CD14-positive monocyte (primary cell): ENCODE results near the gene UTS2B. TPM values are rescaled to one million over a fixed set of nuclear protein-coding genes. Genes with fewer than 3 reads are reported as not detected.

ENCODE experiments used
- DNase-seq, 3 donors: peaks; one replicate each; pipeline ENCODE4 v3.0.0-alpha.2; 2011 to 2022
- H2AFZ ChIP-seq: 2 replicates; pipeline ENCODE4 v1.6.0; 2012; ENCODE audit warnings: mild to moderate bottlenecking, low read depth, low read length, inconsistent platforms; ENCODE audit not compliant: insufficient read depth, poor library complexity, severe bottlenecking
- H3K27ac ChIP-seq, 2 donors: 1 replicate in 1 of 2; 2 replicates in 1 of 2; pipeline ENCODE4 v1.5.1; 2012 to 2013; ENCODE audit warnings: low read length in 2 of 2, control low read depth in 1 of 2, inconsistent platforms in 1 of 2, low read depth in 1 of 2, mild to moderate bottlenecking in 1 of 2
- H3K27me3 ChIP-seq, 2 donors: one replicate each; pipeline versions ENCODE4 v1.6.0 to v1.6.1; 2011 to 2013; ENCODE audit warnings: low read length in 2 of 2; ENCODE audit not compliant: control insufficient read depth in 2 of 2, insufficient read depth in 2 of 2
- H3K36me3 ChIP-seq, 2 donors: replicated peaks in 1 of 2; 1 replicate in 1 of 2; 2 replicates in 1 of 2; pipeline versions ENCODE4 v1.5.1 to v1.6.1; 2012 to 2013; ENCODE audit warnings: low read length in 2 of 2, control low read depth in 1 of 2, inconsistent platforms in 1 of 2, mild to moderate bottlenecking in 1 of 2; ENCODE audit not compliant: insufficient read depth in 2 of 2, control insufficient read depth in 1 of 2
- H3K4me1 ChIP-seq, 2 donors: 1 replicate in 1 of 2; 2 replicates in 1 of 2; pipeline versions ENCODE4 v1.5.1 to v1.6.1; 2012 to 2013; ENCODE audit warnings: low read length in 2 of 2, control low read depth in 1 of 2, inconsistent platforms in 1 of 2, mild to moderate bottlenecking in 1 of 2, moderate library complexity in 1 of 2; ENCODE audit not compliant: insufficient read depth in 2 of 2, control insufficient read depth in 1 of 2
- H3K4me2 ChIP-seq: replicated peaks from 2 replicates; pipeline ENCODE3; 2012; ENCODE audit warnings: low read length, moderate library complexity, mild to moderate bottlenecking; ENCODE audit not compliant: poor library complexity, severe bottlenecking; ENCODE audit errors: extremely low read depth
- H3K4me3 ChIP-seq, 3 experiments: fragments of 200-600 bp in 1 of 3; sonication (generic) in 1 of 3; replicated peaks in 1 of 3; 1 replicate in 2 of 3; 2 replicates in 1 of 3; pipeline ENCODE4 v1.5.1; 2011 to 2013; ENCODE audit warnings: low read length in 3 of 3, mild to moderate bottlenecking in 3 of 3, control low read depth in 2 of 3, low read depth in 2 of 3, inconsistent platforms in 1 of 3, moderate library complexity in 1 of 3
- H3K79me2 ChIP-seq: 2 replicates; pipeline ENCODE4 v1.6.0; 2012; ENCODE audit warnings: mild to moderate bottlenecking, control low read depth, inconsistent platforms, low read length, moderate library complexity; ENCODE audit not compliant: insufficient read depth
- H3K9ac ChIP-seq: 2 replicates; pipeline ENCODE4 v1.6.0; 2017; ENCODE audit warnings: low read length, mild to moderate bottlenecking; ENCODE audit not compliant: insufficient read depth, poor library complexity, severe bottlenecking
- H3K9me3 ChIP-seq, 2 donors: replicated peaks in 1 of 2; 1 replicate in 1 of 2; 2 replicates in 1 of 2; pipeline versions ENCODE4 v1.5.1 to v1.6.1; 2012 to 2013; ENCODE audit warnings: low read length in 2 of 2, control low read depth in 1 of 2; ENCODE audit not compliant: control insufficient read depth in 1 of 2, insufficient read depth in 1 of 2
- H4K20me1 ChIP-seq: 2 replicates; pipeline ENCODE4 v1.6.0; 2012; ENCODE audit warnings: mild to moderate bottlenecking, low read length, control low read depth, moderate library complexity; ENCODE audit not compliant: insufficient read depth
- H3K27ac Mint-ChIP-seq, 7 donors: one replicate each; pipeline ENCODE4 v1.8.0; 2020; ENCODE audit warnings: mild to moderate bottlenecking in 7 of 7, mixed read lengths in 7 of 7, moderate library complexity in 6 of 7, inconsistent platforms in 2 of 7
- H3K27me3 Mint-ChIP-seq, 3 donors: one replicate each; pipeline ENCODE4 v1.8.0; 2021 to 2022; ENCODE audit warnings: low read depth in 3 of 3, mild to moderate bottlenecking in 3 of 3, mixed read lengths in 3 of 3, moderate library complexity in 3 of 3, inconsistent platforms in 1 of 3
- H3K36me3 Mint-ChIP-seq, 2 donors: one replicate each; pipeline ENCODE4 v1.8.0; 2020; ENCODE audit warnings: mixed read lengths in 2 of 2, inconsistent platforms in 1 of 2, mild to moderate bottlenecking in 1 of 2
- H3K4me1 Mint-ChIP-seq: one replicate; pipeline ENCODE4 v1.8.0; 2020; ENCODE audit warnings: mild to moderate bottlenecking, mixed read lengths
- H3K4me3 Mint-ChIP-seq, 2 donors: one replicate each; pipeline ENCODE4 v1.8.0; 2020; ENCODE audit warnings: mild to moderate bottlenecking in 2 of 2, mixed read lengths in 2 of 2, moderate library complexity in 1 of 2
- H3K9me3 Mint-ChIP-seq, 7 donors: one replicate each; pipeline ENCODE4 v1.8.0; 2020 to 2022; ENCODE audit warnings: mixed read lengths in 7 of 7, mild to moderate bottlenecking in 6 of 7, moderate library complexity in 6 of 7, inconsistent platforms in 2 of 7
- CTCF ChIP-seq: fragments of 200-600 bp; IDR thresholded peaks from one replicate; pipeline ENCODE4 v1.8.0; 2022; ENCODE audit warnings: antibody characterized with exemption, mild to moderate bottlenecking
- WGBS: methylation state at CpG from one replicate; pipeline ENCODE4 v1.1.5; 2013; ENCODE audit warnings: missing lambda C conversion rate; ENCODE audit not compliant: insufficient coverage; 5-methylcytosine and 5-hydroxymethylcytosine counted together
- intact Hi-C, 2 donors: fragments of 100-400 bp; cut with micrococcal nuclease; formaldehyde crosslinking; loops; one replicate each; pipeline versions ENCODE4 v1.15.0 to v1.15.1; 2023
- polyA plus RNA-seq, 3 donors: library from polyadenylated mRNA; depleted of rRNA in 1 of 3; unstranded in 2 of 3; stranded (reverse) in 1 of 3; fragments of 300-500 nt in 2 of 3; fragments of >200 nt in 1 of 3; fragmentation: Illumina TruSeq in 2 of 3; gene quantifications; 1 replicate in 2 of 3; 2 replicates in 1 of 3; pipeline ENCODE4 v1.2.3, GENCODE V29; 2012 to 2021

Gene UTS2B
- polyA plus RNA-seq, 3 donors: not detected

GRCh38 chr3:191237047-191237882, 93.1 kb downstream of the UTS2B start:
- Mint-ChIP-seq H3K36me3 (no peaks in the 10 kb centered on the region), H3K9me3 (peaks cover 0 to 2% (median 0%) of the 10 kb centered on the region in 7 donors), H3K27ac (no peak overlapping the region), H3K4me3 (no peak overlapping the region), H3K4me1 (peaks cover 10% of the 10 kb centered on the region), H3K27me3 (peaks cover 0 to 7% (median 5%) of the 10 kb centered on the region in 3 donors)
- H3K4me1 ChIP-seq: peaks cover 10 to 11% of the 10 kb centered on the region in 2 donors
- no peak for TF ChIP-seq CTCF
- H4K20me1 ChIP-seq: no peaks in the 10 kb centered on the region
- no peak overlapping the region for H3K27ac ChIP-seq
- H3K36me3 ChIP-seq: no peaks in the 10 kb centered on the region
- no peaks in the 10 kb centered on the region for H3K27me3 ChIP-seq
- H3K9ac ChIP-seq: no peak overlapping the region
- intact Hi-C loops: no loop called here
- no CpG with 5 or more reads among the region's 5 CpGs for WGBS
- no peaks in the 10 kb centered on the region for H3K79me2 ChIP-seq
- H3K4me3 ChIP-seq: no peak overlapping the region
- H2AFZ ChIP-seq: no peak overlapping the region
- no peak overlapping the region for H3K4me2 ChIP-seq
- no peaks in the 10 kb centered on the region for H3K9me3 ChIP-seq
- DNase-seq: no peak

GRCh38 chr3:191236646-191237045, 93.7 kb downstream of the UTS2B start:
- H3K4me1 ChIP-seq: peaks cover 10 to 11% of the 10 kb centered on the region in 2 donors
- no peaks in the 10 kb centered on the region for H3K9me3 ChIP-seq
- H3K36me3 ChIP-seq: no peaks in the 10 kb centered on the region
- no peak overlapping the region for H3K4me3 ChIP-seq
- no peak for TF ChIP-seq CTCF
- 71% methylated on average over 1 of the region's 3 CpGs for WGBS
- H3K27ac ChIP-seq: no peak overlapping the region
- no peaks in the 10 kb centered on the region for H3K79me2 ChIP-seq
- H3K4me3 Mint-ChIP-seq: no peak overlapping the region
- no peaks in the 10 kb centered on the region for H3K27me3 ChIP-seq
- no peak overlapping the region for H2AFZ ChIP-seq
- H3K4me2 ChIP-seq: no peak overlapping the region
- no peaks in the 10 kb centered on the region for H3K36me3 Mint-ChIP-seq
- H4K20me1 ChIP-seq: no peaks in the 10 kb centered on the region
- peaks cover 3 to 9% (median 7%) of the 10 kb centered on the region in 3 donors for H3K27me3 Mint-ChIP-seq
- H3K4me1 Mint-ChIP-seq: peaks cover 10% of the 10 kb centered on the region
- no peak overlapping the region for H3K9ac ChIP-seq
- no peak overlapping the region for H3K27ac Mint-ChIP-seq
- H3K9me3 Mint-ChIP-seq: peaks cover 0 to 2% (median 0%) of the 10 kb centered on the region in 7 donors
- DNase-seq: no peak
- intact Hi-C loops: no loop called here
